Mononuclear cell (primary cell): ENCODE measurements around the gene CMBL. TPM values are rescaled to one million over a fixed set of nuclear protein-coding genes. Genes with fewer than 3 reads are reported as not detected.
"Not testable (repeated sequence)": the region's sequence is repeated elsewhere in the genome, so short reads cannot be mapped to it uniquely, and the experiment has no call there.

ENCODE experiments used
- H3K27me3 ChIP-seq: 2 replicates; pipeline ENCODE4 v1.6.0; 2011; ENCODE audit warnings: low read length, control low read depth; ENCODE audit not compliant: insufficient read depth
- H3K4me1 ChIP-seq: 2 replicates; pipeline ENCODE4 v1.5.1; 2011; ENCODE audit warnings: mild to moderate bottlenecking, low read length, control low read depth; ENCODE audit not compliant: insufficient read depth
- H3K4me3 ChIP-seq: 2 replicates; pipeline ENCODE4 v1.5.1; 2011; ENCODE audit warnings: mild to moderate bottlenecking, low read length, moderate library complexity
- H3K9me3 ChIP-seq: 2 replicates; pipeline ENCODE4 v1.5.1; 2011; ENCODE audit warnings: low read depth, mild to moderate bottlenecking, control low read depth, low read length
- total RNA-seq: library from RNA; depleted of rRNA; stranded (reverse); fragments of >200 nt; gene quantifications from one replicate; pipeline ENCODE4 v1.2.3, GENCODE V29; 2012

CMBL gene
- total RNA-seq: 0.10 TPM

DNA sequence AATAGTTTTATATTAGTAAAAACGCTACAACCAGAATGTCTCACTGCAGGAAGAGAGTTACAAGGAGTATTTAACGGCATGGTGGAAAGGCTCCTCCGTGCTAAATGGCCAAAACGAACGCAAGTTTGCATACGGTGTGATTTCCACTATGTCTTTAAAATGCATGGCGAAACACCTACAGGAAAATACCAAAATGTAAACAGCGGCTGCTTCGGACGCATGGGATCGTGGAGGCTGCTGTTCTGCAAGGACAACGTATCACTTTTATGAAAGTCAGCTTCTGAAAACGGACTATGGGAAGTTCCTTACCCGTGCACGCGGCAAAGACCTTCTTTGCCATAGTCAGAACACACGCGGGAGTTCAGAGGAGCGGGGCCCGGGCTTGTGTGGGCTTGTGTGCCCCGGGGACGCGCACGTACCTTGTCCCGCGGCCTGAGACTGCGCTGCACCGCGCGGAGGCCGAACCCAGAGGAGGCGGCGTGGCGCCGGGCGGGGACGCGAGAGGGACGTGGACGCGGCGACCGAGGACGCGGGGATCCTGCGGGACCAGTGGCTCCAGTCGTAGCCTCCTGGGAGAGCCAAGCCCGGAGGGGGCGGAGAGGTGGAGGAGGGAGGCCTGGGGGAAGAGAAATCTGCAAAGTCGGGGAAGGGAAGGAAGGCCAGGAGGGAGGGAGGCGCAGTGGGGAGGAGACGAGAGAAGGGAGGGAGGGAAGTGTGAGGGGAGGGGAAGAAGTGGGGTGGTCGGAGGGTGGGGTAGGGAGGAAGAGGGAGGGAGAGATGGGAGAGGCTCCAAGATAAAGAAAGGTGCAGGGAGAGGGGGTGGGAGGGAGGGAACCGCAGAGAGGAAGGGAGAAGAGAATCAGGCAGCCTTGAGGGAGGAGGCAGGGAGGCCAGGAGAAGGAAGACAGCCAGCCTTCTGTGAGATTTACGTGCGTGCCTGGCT, at the start of gene CMBL:
Gene CMBL (minus strand): TSS at position 697 of the 943 bp plus-strand sequence. CDS start 17,140 bp downstream, outside the sequence.
- peak within 1 kb of the TSS; percentile 37 for H3K4me3 ChIP-seq
- H3K4me1 ChIP-seq: peaks cover 9% of the 10 kb centered on the region
- H3K27me3 ChIP-seq: peaks cover 10% of the 10 kb centered on the region
- H3K9me3 ChIP-seq: no peaks in the 10 kb centered on the region

DNA sequence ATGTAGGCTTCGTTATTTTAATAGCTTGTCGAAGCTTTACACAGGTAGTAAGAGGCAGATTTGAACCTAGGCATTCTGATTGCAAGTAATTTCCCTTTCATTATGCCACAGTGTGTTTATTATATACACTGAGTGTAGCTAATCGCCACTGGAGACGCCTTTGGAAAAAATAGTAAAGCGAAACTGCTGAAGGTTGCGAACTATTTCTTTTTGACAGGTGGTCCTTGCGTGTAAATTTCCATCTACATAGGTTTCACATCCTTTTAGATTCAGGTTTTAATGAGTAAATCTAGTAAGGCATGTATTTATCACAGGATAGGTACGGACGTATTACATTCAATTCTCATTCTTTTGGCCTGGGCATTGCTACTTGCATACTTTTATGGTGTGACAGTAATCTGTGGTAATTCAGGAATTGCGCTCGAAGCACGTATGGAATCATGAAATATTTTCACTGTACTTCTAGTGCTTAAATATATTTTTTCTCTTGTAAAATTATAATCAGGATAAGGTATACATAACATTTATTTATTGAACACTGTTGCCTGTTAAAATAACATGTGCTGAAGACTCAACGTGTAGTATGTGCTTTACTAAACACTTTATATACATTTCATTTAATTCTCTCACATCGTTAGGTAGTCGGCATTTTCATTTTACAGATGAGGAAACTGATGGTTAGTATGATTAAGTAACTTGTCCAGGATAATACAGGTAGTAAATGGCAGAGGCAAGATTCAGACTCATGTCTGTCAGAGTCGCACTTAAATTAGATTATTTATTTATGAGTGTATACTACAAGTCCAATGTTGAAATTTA, 47.6 kb upstream of the CMBL start:
- peak overlapping the region; percentile 79 for H3K4me3 ChIP-seq
- no peaks in the 10 kb centered on the region for H3K9me3 ChIP-seq
- no peaks in the 10 kb centered on the region for H3K27me3 ChIP-seq
- H3K4me1 ChIP-seq: peaks cover 30% of the 10 kb centered on the region

DNA sequence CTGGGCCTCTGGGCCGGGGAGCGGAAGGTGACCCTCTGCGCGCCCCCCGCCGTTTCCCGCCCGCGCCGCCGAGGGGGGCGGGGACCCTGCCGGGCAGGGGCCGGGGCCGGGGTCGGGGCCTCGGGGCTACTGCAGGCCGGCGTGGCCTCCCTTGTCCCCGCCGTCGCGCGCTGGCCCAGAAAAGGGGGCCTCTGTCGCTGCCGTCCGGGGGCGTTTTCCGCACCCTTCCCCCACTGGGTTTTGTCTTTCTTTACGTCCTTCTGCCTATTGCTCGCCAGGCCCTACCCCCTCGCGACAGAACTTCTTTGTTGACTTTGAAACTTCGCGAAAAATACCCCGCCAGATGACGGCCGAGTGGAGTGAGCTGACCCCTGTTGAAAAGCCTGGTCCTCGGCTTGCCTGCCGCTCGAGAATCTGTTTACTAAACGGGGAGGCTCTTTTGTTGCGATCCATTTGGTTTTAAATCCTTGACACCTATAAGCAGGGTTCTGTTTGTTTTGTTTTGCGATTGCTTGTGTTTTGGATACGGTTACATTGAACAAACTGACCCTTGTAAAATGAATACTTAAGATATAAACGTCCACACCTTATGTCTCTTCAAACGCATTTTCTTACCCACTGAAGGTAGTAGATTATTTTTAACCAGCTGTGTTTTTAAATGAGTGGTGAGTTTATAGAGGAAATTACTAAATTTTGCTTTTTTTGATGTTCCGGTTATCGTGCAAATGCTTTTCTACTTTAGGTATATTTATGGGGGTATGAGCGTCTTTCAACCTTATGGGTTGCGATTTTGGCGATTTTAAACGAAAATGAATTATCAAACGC, 46.6 kb upstream of the CMBL start:
- no peaks in the 10 kb centered on the region for H3K27me3 ChIP-seq
- H3K9me3 ChIP-seq: no peaks in the 10 kb centered on the region
- peak overlapping the region; percentile 79 for H3K4me3 ChIP-seq
- peaks cover 27% of the 10 kb centered on the region for H3K4me1 ChIP-seq

DNA sequence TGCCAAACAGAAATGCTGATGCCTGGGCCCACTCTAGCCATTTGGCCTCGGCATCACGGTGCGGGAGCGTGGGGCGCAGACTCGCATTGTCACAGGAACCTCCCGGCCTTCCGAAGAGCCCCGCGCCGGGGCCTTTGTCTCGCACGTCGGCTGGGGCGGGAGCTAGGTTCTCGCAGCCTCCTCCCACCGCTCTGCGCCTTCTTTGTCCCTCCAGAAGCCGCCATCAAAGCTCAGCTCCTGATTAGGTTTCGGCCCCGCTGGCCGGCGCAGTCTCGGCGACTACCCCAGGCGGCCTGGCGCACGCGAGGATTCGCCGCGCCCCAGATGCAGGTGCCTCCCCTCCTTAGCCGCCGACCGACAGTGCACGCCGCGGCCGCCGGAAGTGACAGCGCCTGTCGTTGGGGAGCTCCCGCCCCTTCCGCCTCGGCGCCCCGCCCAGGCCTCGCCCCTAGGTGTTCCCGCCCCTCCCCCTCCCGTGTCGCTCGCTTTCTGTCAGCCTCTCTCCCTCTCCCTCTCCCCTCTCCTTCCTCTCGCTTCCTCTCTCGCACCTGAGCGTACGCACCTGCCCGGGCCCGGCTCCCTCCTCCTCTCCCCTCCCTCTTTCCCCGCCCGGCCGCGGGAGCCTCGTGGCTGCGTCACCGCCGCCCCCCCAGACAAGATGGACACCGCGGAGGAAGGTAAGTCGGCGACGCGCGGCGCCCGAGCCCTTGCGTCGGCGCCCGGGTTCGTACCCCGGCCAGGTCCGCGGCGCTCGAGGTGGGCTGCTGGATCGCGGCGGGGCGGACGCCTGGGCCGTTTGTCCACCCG, 45.7 kb upstream of the CMBL start, which contains the start of gene MARCHF6:
Gene MARCHF6 (plus strand): TSS at position 455 of the 807 bp plus-strand sequence. CDS start 204 bp downstream, at position 659.
- H3K4me1 ChIP-seq: peaks cover 27% of the 10 kb centered on the region
- no peaks in the 10 kb centered on the region for H3K27me3 ChIP-seq
- H3K4me3 ChIP-seq: peak within 1 kb of the TSS; percentile 79
- H3K9me3 ChIP-seq: no peaks in the 10 kb centered on the region

DNA sequence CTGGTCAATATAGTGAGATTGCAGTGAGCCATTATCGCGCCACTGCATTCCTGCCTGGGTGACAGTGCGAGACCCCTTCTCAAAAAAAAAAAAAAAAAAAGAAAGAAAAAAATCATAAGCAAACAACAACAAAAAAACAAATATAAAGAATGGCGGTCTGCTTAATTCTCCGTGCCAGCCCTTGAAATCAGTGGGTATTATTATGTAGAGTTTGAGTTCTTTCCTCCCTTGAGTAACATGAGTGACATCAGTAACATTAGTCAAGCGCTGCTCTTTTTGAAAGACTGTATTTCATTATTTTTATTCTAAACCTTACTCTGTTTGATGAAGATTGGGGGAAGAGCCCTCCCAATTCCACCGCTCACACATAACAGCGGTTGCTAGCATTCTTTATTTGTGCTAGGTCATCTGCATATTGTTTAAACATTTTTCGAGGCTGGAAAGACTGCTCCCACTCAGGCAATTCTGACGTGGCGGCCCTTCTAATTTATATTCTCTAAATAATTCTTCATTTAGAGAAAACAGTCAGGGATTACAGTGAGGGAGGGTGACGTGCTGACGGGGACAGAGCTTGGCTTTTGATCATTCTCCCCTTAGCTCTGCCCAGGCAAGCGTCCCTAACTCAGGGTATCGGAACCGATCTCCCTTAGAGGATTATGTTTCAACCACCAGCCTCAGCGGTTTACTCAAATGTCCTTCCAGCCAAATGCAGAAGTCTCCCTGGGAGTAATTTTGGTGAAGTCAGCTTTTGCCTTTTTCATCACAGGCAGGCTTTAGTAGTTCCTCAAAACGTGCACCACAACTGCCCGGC, 44.9 kb upstream of the CMBL start:
- no peaks in the 10 kb centered on the region for H3K9me3 ChIP-seq
- no peaks in the 10 kb centered on the region for H3K27me3 ChIP-seq
- peaks cover 21% of the 10 kb centered on the region for H3K4me1 ChIP-seq
- H3K4me3 ChIP-seq: peak overlapping the region; percentile 79

DNA sequence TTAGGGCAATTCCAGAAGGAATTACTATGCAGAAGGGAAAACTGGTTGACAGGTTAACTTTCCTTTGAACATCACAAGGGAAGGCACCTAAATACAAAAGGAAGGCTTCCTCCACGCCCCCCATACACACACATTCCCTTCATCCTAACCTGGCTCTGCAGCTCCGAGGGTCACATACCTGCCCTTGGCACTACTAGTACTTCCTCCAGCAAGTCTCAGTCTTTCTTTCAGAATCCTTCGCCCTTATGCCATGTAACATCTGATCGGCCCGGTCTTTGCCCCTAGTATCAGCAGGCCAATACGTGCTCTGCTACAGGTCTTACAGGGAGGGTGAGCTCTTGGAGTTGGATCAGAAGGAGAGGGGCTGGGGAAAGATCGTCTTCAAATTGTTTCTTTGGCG, 44.2 kb upstream of the CMBL start:
- H3K9me3 ChIP-seq: no peaks in the 10 kb centered on the region
- no peak overlapping the region for H3K4me3 ChIP-seq
- H3K27me3 ChIP-seq: no peaks in the 10 kb centered on the region
- peaks cover 19% of the 10 kb centered on the region for H3K4me1 ChIP-seq

DNA sequence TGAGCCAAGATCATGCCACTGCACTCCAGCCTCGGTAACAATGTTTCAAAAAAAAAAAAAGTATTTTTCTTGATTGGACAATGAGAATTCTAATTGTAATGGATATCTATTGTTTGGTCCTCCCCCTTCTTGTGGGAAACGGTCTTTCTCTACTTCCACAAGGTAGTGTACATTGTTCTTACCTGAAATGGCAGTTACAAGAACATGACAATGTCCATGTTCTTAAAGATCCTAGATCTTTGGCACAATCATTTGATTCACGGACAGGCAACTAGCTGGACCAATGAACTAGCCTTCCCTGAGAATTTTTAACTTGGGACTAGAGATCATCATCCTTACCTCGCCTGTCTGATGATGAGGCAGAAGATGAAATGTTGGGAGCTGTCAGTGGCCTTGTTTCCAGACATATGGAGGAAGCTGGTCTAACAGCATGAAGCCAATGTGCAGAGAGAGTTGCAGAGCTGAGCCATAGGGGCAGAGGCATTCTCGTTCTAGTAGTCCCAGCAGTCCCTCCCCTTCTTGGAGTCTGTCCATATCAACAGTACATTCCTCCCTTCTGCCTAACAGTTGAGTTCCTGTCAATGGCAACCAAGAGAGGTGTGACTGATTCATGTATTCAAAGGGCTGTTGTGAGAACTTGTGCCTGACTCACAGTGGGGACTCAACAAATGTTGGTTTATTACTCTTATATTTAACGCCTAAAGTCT, 43.6 kb upstream of the CMBL start:
- Histone ChIP-seq H3K4me3 (no peak overlapping the region), H3K9me3 (no peaks in the 10 kb centered on the region), H3K27me3 (no peaks in the 10 kb centered on the region), H3K4me1 (peaks cover 19% of the 10 kb centered on the region)

DNA sequence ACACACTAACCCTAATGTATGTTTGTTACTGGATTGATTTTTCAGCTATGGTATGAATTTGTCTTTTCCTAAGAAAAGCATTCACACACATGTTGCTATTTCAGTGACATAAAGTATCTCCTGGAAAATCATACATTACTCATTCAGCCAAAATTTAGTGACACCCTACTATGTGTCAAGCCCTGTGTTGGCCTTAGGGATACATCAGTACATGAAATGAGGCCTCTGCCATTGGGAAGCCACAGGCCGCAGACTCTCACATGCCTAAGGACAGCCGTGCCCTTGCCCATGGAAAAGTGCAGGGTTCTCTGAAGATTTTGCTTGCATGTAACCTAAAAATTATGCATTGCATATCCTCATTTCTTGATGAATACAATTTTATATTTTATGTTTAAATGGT, 40.6 kb upstream of the CMBL start:
- no peaks in the 10 kb centered on the region for H3K27me3 ChIP-seq
- no peaks in the 10 kb centered on the region for H3K9me3 ChIP-seq
- peaks cover 12% of the 10 kb centered on the region for H3K4me1 ChIP-seq
- H3K4me3 ChIP-seq: no peak overlapping the region

DNA sequence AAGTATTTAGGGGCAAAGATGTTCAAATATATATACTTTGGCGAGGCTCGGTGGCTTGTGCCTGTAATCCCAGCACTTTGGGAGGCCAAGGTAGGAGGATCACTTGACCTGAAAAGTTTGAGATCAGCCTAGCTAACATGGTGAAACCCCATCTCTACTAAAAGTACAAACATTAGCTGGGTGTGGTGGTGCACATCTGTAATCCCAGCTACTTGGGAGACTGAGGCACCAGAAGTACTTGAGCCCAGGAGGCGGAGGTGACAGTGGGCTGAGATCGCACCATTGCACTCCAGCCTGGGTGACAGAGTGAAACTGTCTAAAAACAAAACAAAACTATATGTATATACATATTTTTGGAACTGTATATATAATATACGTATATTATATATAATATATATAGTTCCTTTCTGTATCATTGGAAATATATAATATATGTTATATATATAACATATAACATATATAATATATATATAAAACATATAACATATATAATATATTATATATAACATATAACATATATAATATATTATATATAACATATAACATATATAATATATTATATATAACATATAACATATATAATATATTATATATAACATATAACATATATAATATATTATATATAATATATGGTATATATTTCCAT, 36.9 kb upstream of the CMBL start:
- not testable (repeated sequence) for H3K9me3 ChIP-seq, H3K4me1 ChIP-seq, H3K27me3 ChIP-seq, H3K4me3 ChIP-seq

DNA sequence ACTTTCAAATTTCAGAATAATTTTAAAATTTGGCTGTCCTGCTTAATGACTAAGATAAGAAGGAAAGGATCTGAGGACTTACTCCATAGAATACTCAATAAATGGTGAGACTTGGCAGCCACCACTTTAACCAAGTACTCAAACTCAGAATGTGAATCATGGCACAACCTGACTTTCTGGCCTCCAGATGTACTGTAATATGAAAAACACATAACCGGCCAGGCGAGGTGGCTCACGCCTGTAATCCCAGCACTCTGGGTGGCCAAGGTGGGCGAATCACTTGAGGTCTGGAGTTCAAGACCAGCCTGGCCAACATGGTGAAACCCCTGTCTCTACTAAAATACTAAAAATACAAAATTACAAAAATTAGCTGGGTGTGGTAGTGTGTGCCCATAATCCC, 35.8 kb upstream of the CMBL start:
- H3K4me3 ChIP-seq: no peak overlapping the region
- H3K4me1 ChIP-seq: no peaks in the 10 kb centered on the region
- no peaks in the 10 kb centered on the region for H3K9me3 ChIP-seq
- H3K27me3 ChIP-seq: no peaks in the 10 kb centered on the region

DNA sequence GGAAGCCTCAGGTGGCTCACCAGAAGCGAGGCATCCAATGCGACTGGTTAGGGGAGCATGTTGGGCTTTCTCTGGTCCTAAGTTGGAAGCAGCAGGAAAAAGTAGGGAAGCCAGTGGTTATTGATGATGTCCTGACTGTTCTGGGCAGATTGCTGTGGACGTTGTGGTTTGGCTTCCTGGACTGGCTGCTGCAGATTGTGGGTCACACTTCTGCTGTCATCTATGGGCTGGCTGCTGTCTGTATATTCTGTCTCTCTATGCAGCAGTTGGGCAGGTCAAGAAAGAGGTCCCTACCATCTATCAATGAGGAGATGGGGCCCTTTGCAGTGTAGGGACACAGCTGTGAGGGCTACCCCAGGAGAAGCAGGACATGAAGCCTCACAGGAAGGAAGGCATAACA, 32.3 kb upstream of the CMBL start:
- Histone ChIP-seq H3K4me1 (no peaks in the 10 kb centered on the region), H3K9me3 (no peaks in the 10 kb centered on the region), H3K4me3 (no peak overlapping the region), H3K27me3 (peaks cover 2% of the 10 kb centered on the region)

DNA sequence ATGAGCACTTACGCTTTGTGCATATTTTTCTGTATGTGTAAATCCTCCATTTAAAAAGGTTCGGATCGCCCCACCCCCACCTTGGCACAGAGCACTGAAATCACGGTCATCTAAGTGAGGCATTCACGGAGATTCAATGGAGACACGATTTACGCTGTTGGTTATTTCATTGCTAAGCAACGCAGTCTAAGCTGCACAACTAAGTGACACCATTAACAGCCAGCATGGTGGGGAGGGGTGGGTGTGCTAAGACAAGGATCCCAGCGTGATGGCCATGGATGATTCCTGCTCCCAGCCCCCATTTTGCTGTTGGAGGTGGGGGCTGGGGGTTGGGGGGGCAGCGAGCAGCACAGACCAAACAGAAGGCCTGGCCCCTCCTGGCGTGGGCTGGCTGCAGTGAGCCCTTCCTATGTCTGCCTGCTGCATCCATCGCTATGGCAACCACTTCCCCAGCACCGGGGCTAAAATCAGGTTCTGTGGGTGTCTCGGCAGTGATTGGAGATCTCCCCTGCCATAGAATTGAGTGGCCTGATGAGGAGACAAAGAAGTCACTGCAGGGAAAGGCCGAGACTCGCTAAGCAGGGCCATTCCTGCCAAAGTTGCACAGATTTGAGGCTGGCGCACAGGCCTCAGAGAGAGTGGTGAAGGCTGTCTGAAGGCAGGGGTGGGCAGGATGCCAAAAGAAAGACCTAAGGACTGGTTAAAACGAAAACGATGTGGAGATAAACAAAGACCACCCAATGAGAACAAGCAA, 31.5 kb upstream of the CMBL start:
- Histone ChIP-seq H3K27me3 (peaks cover 10% of the 10 kb centered on the region), H3K4me3 (no peak overlapping the region), H3K9me3 (no peaks in the 10 kb centered on the region), H3K4me1 (no peaks in the 10 kb centered on the region)
